GM19023 (cell line): Measurements from ENCODE around the gene RASSF1.
"Not testable (repeated sequence)": the region's sequence is repeated elsewhere in the genome, so short reads cannot be mapped to it uniquely, and the experiment has no call there.

Experiments used
- ATAC-seq: cut with Tn5 transposase; IDR thresholded peaks from one replicate; pipeline ENCODE4 v1.9.1; 2021; ENCODE audit warnings: mild to moderate bottlenecking, moderate library complexity; ENCODE audit not compliant: unreplicated experiment

RASSF1 gene

DNA sequence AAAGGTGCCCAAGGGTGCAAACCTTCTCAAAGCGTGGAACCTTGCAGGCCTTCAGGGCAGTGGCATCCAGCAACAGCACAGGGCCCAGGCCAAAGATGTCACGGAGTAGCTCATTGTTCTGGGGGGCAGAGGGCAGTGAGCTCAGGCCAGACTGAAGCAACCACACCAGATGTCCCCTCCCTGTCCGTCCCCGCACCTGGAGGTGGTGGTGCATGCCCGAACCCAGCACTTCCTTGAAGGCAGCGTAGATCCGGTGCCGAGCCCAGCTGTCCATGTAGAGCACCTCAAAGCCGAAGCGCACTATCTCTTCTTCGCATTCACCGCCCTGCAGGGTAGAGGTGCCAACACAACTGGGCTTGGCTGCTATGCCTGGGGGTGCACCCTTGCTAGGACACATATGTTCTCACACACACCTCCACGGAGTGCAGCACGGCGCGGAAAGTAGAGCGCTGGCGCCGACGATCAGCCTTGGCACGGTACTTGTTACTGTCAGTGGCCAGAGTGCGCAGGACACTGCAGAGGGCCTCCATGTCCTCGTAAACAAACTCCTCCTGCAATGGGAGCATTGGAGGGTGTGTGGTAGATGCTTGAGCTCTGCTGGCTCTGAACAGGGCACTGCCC is 52.1 kb downstream of the RASSF1 start:
- no peak for ATAC-seq

DNA sequence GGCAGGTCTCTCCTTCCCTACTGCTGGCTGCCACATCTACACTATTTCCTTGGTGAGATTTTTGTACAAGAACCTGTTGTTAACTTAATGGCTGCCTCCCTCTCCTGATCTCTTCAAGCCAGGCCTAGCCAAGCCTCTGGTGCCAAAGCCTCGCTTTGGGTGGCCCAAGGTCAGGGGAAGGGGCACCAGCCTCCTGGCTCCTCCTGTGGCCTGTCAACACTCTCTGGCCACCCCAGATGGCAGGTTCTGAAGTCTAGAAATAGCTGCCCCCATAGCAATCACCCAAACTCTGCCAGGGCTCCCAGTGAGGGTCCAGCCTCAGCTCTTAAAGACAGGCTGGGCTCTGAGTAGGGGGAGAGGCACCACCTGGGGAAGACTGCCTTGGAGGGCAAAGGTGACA is 53.4 kb downstream of the RASSF1 start:
- ATAC-seq = no peak

DNA sequence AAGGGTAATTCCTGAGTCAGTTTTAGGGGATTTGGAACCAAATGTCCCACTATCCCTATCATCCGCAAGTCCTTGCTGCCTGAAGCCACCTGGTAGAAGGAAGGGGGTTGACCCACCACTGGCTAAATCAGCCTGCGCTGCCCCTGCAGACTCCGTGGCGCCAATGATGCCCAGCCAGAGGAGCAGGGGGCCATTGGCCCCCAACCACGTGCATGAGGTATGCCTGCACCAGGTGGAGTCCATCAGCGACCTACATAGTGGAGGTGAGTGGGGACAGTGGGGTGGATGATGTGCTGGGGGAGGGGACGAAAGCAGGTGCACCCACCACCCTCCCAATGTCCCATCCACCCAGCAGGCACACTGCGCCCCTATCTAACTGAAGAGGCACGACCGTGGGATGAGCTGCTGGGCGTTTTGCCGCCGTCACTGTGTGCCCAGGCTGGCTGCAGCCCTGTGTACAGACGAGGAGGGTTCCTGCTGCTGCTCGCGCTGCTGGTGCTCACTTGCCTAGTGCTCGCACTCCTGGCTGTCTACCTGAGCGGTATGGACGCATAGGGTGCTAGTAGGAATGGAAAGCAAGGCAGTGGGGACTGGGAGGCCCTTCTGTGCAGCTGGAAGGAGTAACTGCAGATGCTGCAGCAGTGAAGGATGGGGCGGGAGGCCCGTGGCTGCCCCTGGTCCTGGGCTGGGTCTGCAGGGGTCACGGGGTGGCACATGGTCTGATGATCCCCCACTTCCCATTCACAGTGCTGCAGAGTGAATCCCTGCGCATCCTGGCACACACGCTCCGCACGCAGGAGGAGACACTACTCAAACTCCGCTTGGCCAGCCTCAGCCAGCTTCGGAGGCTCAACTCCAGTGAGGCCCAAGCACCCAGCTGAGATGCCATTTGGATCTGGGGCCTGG is 54.1 kb downstream of the RASSF1 start:
- ATAC-seq = no peak

DNA sequence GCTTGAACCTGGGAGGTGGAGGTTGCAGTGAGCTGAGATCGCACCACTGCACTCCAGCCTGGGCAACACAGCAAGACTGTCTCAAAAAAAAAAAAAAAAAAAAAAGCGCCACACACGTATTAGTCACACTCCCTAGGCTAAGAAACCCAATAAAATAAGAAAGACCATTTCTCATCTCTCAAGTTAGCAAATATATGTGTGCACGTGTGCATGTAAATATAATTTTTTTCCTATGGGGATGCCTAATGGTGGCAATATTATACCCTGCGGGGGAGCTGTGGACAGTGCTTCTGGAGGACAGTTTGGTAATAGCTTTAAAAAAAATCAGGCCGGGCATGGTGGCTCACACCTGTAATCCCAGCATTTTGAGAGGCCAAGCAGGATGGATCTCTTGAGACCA is 56.5 kb downstream of the RASSF1 start:
- ATAC-seq = not testable (repeated sequence)
